HUES48 (cell line): ENCODE results near the gene IBTK.
"Not testable (repeated sequence)": the region's sequence is repeated elsewhere in the genome, so short reads cannot be mapped to it uniquely, and the experiment has no call there.

Source experiments
- H3K27ac ChIP-seq: one replicate; pipeline ENCODE4 v1.7.0; 2013; ENCODE audit warnings: low read depth, low read length, inconsistent platforms
- H3K27me3 ChIP-seq: 2 replicates; pipeline ENCODE4 v1.6.1; 2013; ENCODE audit warnings: mild to moderate bottlenecking, low read length; ENCODE audit not compliant: control insufficient read depth, insufficient read depth
- H3K36me3 ChIP-seq: 2 replicates; pipeline ENCODE4 v1.6.1; 2013; ENCODE audit warnings: low read length; ENCODE audit not compliant: control insufficient read depth, insufficient read depth
- H3K4me1 ChIP-seq: 2 replicates; pipeline ENCODE4 v1.6.1; 2013; ENCODE audit warnings: mild to moderate bottlenecking, low read length; ENCODE audit not compliant: control insufficient read depth, insufficient read depth
- H3K4me3 ChIP-seq: 2 replicates; pipeline ENCODE4 v1.5.1; 2013; ENCODE audit warnings: mild to moderate bottlenecking, low read depth, low read length
- H3K9ac ChIP-seq: 2 replicates; pipeline ENCODE4 v1.6.1; 2013; ENCODE audit warnings: mild to moderate bottlenecking, low read depth, low read length, moderate library complexity
- H3K9me3 ChIP-seq: 2 replicates; pipeline ENCODE4 v1.6.1; 2013; ENCODE audit warnings: low read length; ENCODE audit not compliant: control insufficient read depth, insufficient read depth

The IBTK gene

GRCh38 chr6:82247505-82248272 lies at the start of gene IBTK:
Gene IBTK (minus strand): TSS chr6:82247744. CDS start chr6:82240486, 7,258 bp downstream.
- Histone ChIP-seq H3K9ac (peak within 1 kb of the TSS; percentile 90), H3K27ac (peak within 1 kb of the TSS; percentile 95), H3K4me3 (peak within 1 kb of the TSS; percentile 86), H3K4me1 (peaks cover 17% of the 10 kb centered on the region), H3K36me3 (peaks cover 5% of the 10 kb centered on the region), H3K27me3 (no peaks in the 10 kb centered on the region), H3K9me3 (no peaks in the 10 kb centered on the region)

GRCh38 chr6:82283771-82284410 lies 36.3 kb upstream of the IBTK start:
- peaks cover 4% of the 10 kb centered on the region; the same call in 1 of the 2 replicates for H3K4me1 ChIP-seq
- H3K27me3 ChIP-seq: no peaks in the 10 kb centered on the region
- no peak overlapping the region for H3K27ac ChIP-seq
- H3K9ac ChIP-seq: no peak overlapping the region
- H3K36me3 ChIP-seq: no peaks in the 10 kb centered on the region
- H3K9me3 ChIP-seq: no peaks in the 10 kb centered on the region
- H3K4me3 ChIP-seq: no peak overlapping the region

- not testable (repeated sequence) for H3K4me1 ChIP-seq, H3K4me3 ChIP-seq, H3K36me3 ChIP-seq, H3K9me3 ChIP-seq, H3K27me3 ChIP-seq, H3K27ac ChIP-seq, H3K9ac ChIP-seq
Observed at GRCh38 chr6:82281550-82281949, 34.0 kb upstream of the IBTK start.

GRCh38 chr6:82277686-82278085 lies 30.1 kb upstream of the IBTK start:
- no peak overlapping the region for H3K4me3 ChIP-seq
- H3K27ac ChIP-seq: no peak overlapping the region
- no peaks in the 10 kb centered on the region for H3K4me1 ChIP-seq
- H3K9me3 ChIP-seq: no peaks in the 10 kb centered on the region
- H3K9ac ChIP-seq: no peak overlapping the region
- H3K27me3 ChIP-seq: no peaks in the 10 kb centered on the region
- H3K36me3 ChIP-seq: no peaks in the 10 kb centered on the region

- H3K9ac ChIP-seq: no peak overlapping the region
- no peaks in the 10 kb centered on the region for H3K36me3 ChIP-seq
- H3K9me3 ChIP-seq: no peaks in the 10 kb centered on the region
- no peaks in the 10 kb centered on the region for H3K27me3 ChIP-seq
- no peak overlapping the region for H3K27ac ChIP-seq
- no peak overlapping the region for H3K4me3 ChIP-seq
- H3K4me1 ChIP-seq: peaks cover 6% of the 10 kb centered on the region; the same call in 1 of the 2 replicates
Observed at GRCh38 chr6:82275686-82276085, 28.1 kb upstream of the IBTK start.

GRCh38 chr6:82273295-82273694 lies 25.8 kb upstream of the IBTK start:
- Histone ChIP-seq H3K36me3 (no peaks in the 10 kb centered on the region), H3K4me3 (no peak overlapping the region), H3K27ac (no peak overlapping the region), H3K4me1 (peaks cover 18% of the 10 kb centered on the region), H3K9me3 (no peaks in the 10 kb centered on the region), H3K27me3 (no peaks in the 10 kb centered on the region), H3K9ac (no peak overlapping the region)

GRCh38 chr6:82270881-82271635 lies 23.5 kb upstream of the IBTK start:
- no peak overlapping the region for H3K27ac ChIP-seq
- no peaks in the 10 kb centered on the region for H3K9me3 ChIP-seq
- H3K27me3 ChIP-seq: no peaks in the 10 kb centered on the region
- peaks cover 18% of the 10 kb centered on the region for H3K4me1 ChIP-seq
- H3K36me3 ChIP-seq: no peaks in the 10 kb centered on the region
- no peak overlapping the region for H3K4me3 ChIP-seq
- no peak overlapping the region for H3K9ac ChIP-seq

- Histone ChIP-seq H3K36me3 (no peaks in the 10 kb centered on the region), H3K27me3 (no peaks in the 10 kb centered on the region), H3K4me1 (peaks cover 24% of the 10 kb centered on the region), H3K27ac (no peak overlapping the region), H3K4me3 (no peak overlapping the region), H3K9me3 (no peaks in the 10 kb centered on the region), H3K9ac (no peak overlapping the region)
Observed at GRCh38 chr6:82268301-82268846, 20.8 kb upstream of the IBTK start.

GRCh38 chr6:82264824-82265223 lies 17.3 kb upstream of the IBTK start:
- Histone ChIP-seq H3K9ac (no peak overlapping the region), H3K4me1 (peaks cover 28% of the 10 kb centered on the region), H3K9me3 (no peaks in the 10 kb centered on the region), H3K27me3 (no peaks in the 10 kb centered on the region), H3K36me3 (no peaks in the 10 kb centered on the region), H3K4me3 (no peak overlapping the region), H3K27ac (no peak overlapping the region)

GRCh38 chr6:82264321-82264720 lies 16.8 kb upstream of the IBTK start:
- Histone ChIP-seq H3K9me3 (no peaks in the 10 kb centered on the region), H3K27me3 (no peaks in the 10 kb centered on the region), H3K27ac (no peak overlapping the region), H3K4me3 (no peak overlapping the region), H3K36me3 (no peaks in the 10 kb centered on the region), H3K4me1 (peaks cover 24% of the 10 kb centered on the region), H3K9ac (no peak overlapping the region)
